ENCODE data around the gene SHISAL2B.
A peak's percentile ranks its signal among the peaks of the same experiment; 100 is the strongest.
"Not testable (repeated sequence)": the region's sequence is repeated elsewhere in the genome, so short reads cannot be mapped to it uniquely, and the experiment has no call there.

SHISAL2B gene

GRCh38 chr5:64688965-64689364 lies 1.3 kb upstream of the SHISAL2B start:
- TF ChIP-seq SPI1 (IDR thresholded peaks at IDR 0.05; ENCODE audit: low read depth, low read length) (no peak), POLR2AphosphoS5 (IDR thresholded peaks at IDR 0.05; ENCODE audit: low read depth, low read length) (no peak)
- no peak for DNase-seq (ENCODE audit: insufficient read length, low spot score)
- no peak for FAIRE-seq

GRCh38 chr5:64690104-64690416 lies 243 bp upstream of the SHISAL2B start:
- DNase-seq (ENCODE audit: insufficient read length, low spot score), result no peak
- no peak for FAIRE-seq
- TF ChIP-seq SPI1 (IDR thresholded peaks at IDR 0.05; ENCODE audit: low read depth, low read length) (no peak), POU2F2 (IDR thresholded peaks at IDR 0.05; ENCODE audit: low read depth, low read length) (no peak), TAF1 (IDR thresholded peaks at IDR 0.05; ENCODE audit: low read depth, low read length) (no peak)

GRCh38 chr5:64691291-64691690 lies 988 bp downstream of the SHISAL2B start:
- TF ChIP-seq PAX5 (IDR thresholded peaks at IDR 0.05; ENCODE audit: insufficient read depth, low read length, severe bottlenecking) (no peak), SPI1 (IDR thresholded peaks at IDR 0.05; ENCODE audit: low read depth, low read length) (no peak), POU2F2 (IDR thresholded peaks at IDR 0.05; ENCODE audit: low read depth, low read length) (no peak), POLR2A (IDR thresholded peaks at IDR 0.05; ENCODE audit: low read depth, low read length) (no peak), TAF1 (IDR thresholded peaks at IDR 0.05; ENCODE audit: low read depth, low read length) (no peak), POLR2AphosphoS5 (IDR thresholded peaks at IDR 0.05; ENCODE audit: low read depth, low read length) (no peak)
- DNase-seq (ENCODE audit: insufficient read length, low spot score) (no peak), FAIRE-seq (no peak)

- TF ChIP-seq POLR2A (IDR thresholded peaks at IDR 0.05; ENCODE audit: low read depth, low read length), result no peak
- TF ChIP-seq POU2F2 (IDR thresholded peaks at IDR 0.05; ENCODE audit: low read depth, low read length), result no peak
- no peak for TF ChIP-seq POLR2AphosphoS5 (IDR thresholded peaks at IDR 0.05; ENCODE audit: low read depth, low read length)
- no peak for TF ChIP-seq SPI1 (IDR thresholded peaks at IDR 0.05; ENCODE audit: low read depth, low read length)
- TF ChIP-seq PAX5 (IDR thresholded peaks at IDR 0.05; ENCODE audit: insufficient read depth, low read length, severe bottlenecking), result no peak
- TF ChIP-seq TAF1 (IDR thresholded peaks at IDR 0.05; ENCODE audit: low read depth, low read length), result no peak
- no peak for FAIRE-seq
- no peak for DNase-seq (ENCODE audit: insufficient read length, low spot score)
Measured at GRCh38 chr5:64693636-64694035, 3.3 kb downstream of the SHISAL2B start.

- DNase-seq (ENCODE audit: insufficient read length, low spot score); FAIRE-seq: not testable (repeated sequence)
Measured at GRCh38 chr5:64696414-64696813, 6.1 kb downstream of the SHISAL2B start.

- DNase-seq (ENCODE audit: insufficient read length, low spot score) (no peak), FAIRE-seq (no peak)
- TF ChIP-seq POU2F2 (IDR thresholded peaks at IDR 0.05; ENCODE audit: low read depth, low read length) (no peak), SPI1 (IDR thresholded peaks at IDR 0.05; ENCODE audit: low read depth, low read length) (no peak), POLR2AphosphoS5 (IDR thresholded peaks at IDR 0.05; ENCODE audit: low read depth, low read length) (no peak), POLR2A (IDR thresholded peaks at IDR 0.05; ENCODE audit: low read depth, low read length) (no peak), PAX5 (IDR thresholded peaks at IDR 0.05; ENCODE audit: insufficient read depth, low read length, severe bottlenecking) (no peak), TAF1 (IDR thresholded peaks at IDR 0.05; ENCODE audit: low read depth, low read length) (no peak)
Measured at GRCh38 chr5:64700765-64701164, 10.5 kb downstream of the SHISAL2B start.

GRCh38 chr5:64706074-64706473 lies 15.8 kb downstream of the SHISAL2B start:
- not testable (repeated sequence) for DNase-seq (ENCODE audit: insufficient read length, low spot score)
- peak; percentile 45 for FAIRE-seq

GRCh38 chr5:64707191-64707590 lies 16.9 kb downstream of the SHISAL2B start:
- TF ChIP-seq POLR2AphosphoS5 (IDR thresholded peaks at IDR 0.05; ENCODE audit: low read depth, low read length) (no peak), TAF1 (IDR thresholded peaks at IDR 0.05; ENCODE audit: low read depth, low read length) (no peak), POU2F2 (IDR thresholded peaks at IDR 0.05; ENCODE audit: low read depth, low read length) (no peak), PAX5 (IDR thresholded peaks at IDR 0.05; ENCODE audit: insufficient read depth, low read length, severe bottlenecking) (no peak), POLR2A (IDR thresholded peaks at IDR 0.05; ENCODE audit: low read depth, low read length) (no peak), SPI1 (IDR thresholded peaks at IDR 0.05; ENCODE audit: low read depth, low read length) (no peak)
- DNase-seq (ENCODE audit: insufficient read length, low spot score), result no peak
- no peak for FAIRE-seq

GRCh38 chr5:64714495-64714894 lies 24.2 kb downstream of the SHISAL2B start:
- not testable (repeated sequence) for FAIRE-seq; DNase-seq (ENCODE audit: insufficient read length, low spot score)

- FAIRE-seq, result no peak
- TF ChIP-seq TAF1 (IDR thresholded peaks at IDR 0.05; ENCODE audit: low read depth, low read length), result no peak
- no peak for TF ChIP-seq POLR2AphosphoS5 (IDR thresholded peaks at IDR 0.05; ENCODE audit: low read depth, low read length)
- TF ChIP-seq POLR2A (IDR thresholded peaks at IDR 0.05; ENCODE audit: low read depth, low read length), result no peak
- no peak for TF ChIP-seq PAX5 (IDR thresholded peaks at IDR 0.05; ENCODE audit: insufficient read depth, low read length, severe bottlenecking)
- no peak for TF ChIP-seq SPI1 (IDR thresholded peaks at IDR 0.05; ENCODE audit: low read depth, low read length)
- no peak for TF ChIP-seq POU2F2 (IDR thresholded peaks at IDR 0.05; ENCODE audit: low read depth, low read length)
- no peak for DNase-seq (ENCODE audit: insufficient read length, low spot score)
Measured at GRCh38 chr5:64722588-64722987, 32.3 kb downstream of the SHISAL2B start.

- TF ChIP-seq POLR2A (IDR thresholded peaks at IDR 0.05; ENCODE audit: low read depth, low read length) (no peak), POLR2AphosphoS5 (IDR thresholded peaks at IDR 0.05; ENCODE audit: low read depth, low read length) (no peak), PAX5 (IDR thresholded peaks at IDR 0.05; ENCODE audit: insufficient read depth, low read length, severe bottlenecking) (no peak), SPI1 (IDR thresholded peaks at IDR 0.05; ENCODE audit: low read depth, low read length) (no peak), TAF1 (IDR thresholded peaks at IDR 0.05; ENCODE audit: low read depth, low read length) (no peak), POU2F2 (IDR thresholded peaks at IDR 0.05; ENCODE audit: low read depth, low read length) (no peak)
- no peak for DNase-seq (ENCODE audit: insufficient read length, low spot score)
- FAIRE-seq, result no peak
Measured at GRCh38 chr5:64727150-64727549, 36.8 kb downstream of the SHISAL2B start.
